ENCODE results near the gene KCNJ14. TPM values are rescaled to one million over a fixed set of nuclear protein-coding genes. Genes with fewer than 3 reads are reported as not detected.
A peak's percentile ranks its signal among the peaks of the same experiment; 100 is the strongest.
"Not testable (repeated sequence)": the region's sequence is repeated elsewhere in the genome, so short reads cannot be mapped to it uniquely, and the experiment has no call there.

The KCNJ14 gene
- polyA plus RNA-seq, 1 donor, result 1.1 TPM

- no peak for DNase-seq
Observed at GRCh38 chr19:48487948-48488347, 32.6 kb downstream of the KCNJ14 start.

- not testable (repeated sequence) for DNase-seq
Observed at GRCh38 chr19:48488478-48488877, 33.1 kb downstream of the KCNJ14 start.

- no peak for DNase-seq
Observed at GRCh38 chr19:48489608-48490216, 34.3 kb downstream of the KCNJ14 start.

GRCh38 chr19:48490981-48491792, 35.8 kb downstream of the KCNJ14 start:
- no peak for DNase-seq

- DNase-seq, result no peak
Observed at GRCh38 chr19:48491793-48492123, 36.4 kb downstream of the KCNJ14 start.

GRCh38 chr19:48492925-48493717, 37.7 kb downstream of the KCNJ14 start:
- peak; percentile 88 for DNase-seq

- no peak for DNase-seq
Observed at GRCh38 chr19:48493718-48494401, 38.5 kb downstream of the KCNJ14 start.

- no peak for DNase-seq
Observed at GRCh38 chr19:48495396-48495795, 40.0 kb downstream of the KCNJ14 start.

GRCh38 chr19:48496959-48497727, 41.8 kb downstream of the KCNJ14 start:
- DNase-seq, result no peak

GRCh38 chr19:48497728-48498594, 42.6 kb downstream of the KCNJ14 start:
- no peak for DNase-seq

- DNase-seq, result no peak
Observed at GRCh38 chr19:48498595-48499311, 43.4 kb downstream of the KCNJ14 start.

- DNase-seq, result no peak
Observed at GRCh38 chr19:48499316-48500090, 44.1 kb downstream of the KCNJ14 start.

- no peak for DNase-seq
Observed at GRCh38 chr19:48500830-48501493, 45.6 kb downstream of the KCNJ14 start.

GRCh38 chr19:48501494-48502349, 46.3 kb downstream of the KCNJ14 start:
- peak; percentile 86 for DNase-seq

GRCh38 chr19:48502350-48503018, 47.1 kb downstream of the KCNJ14 start:
- no peak for DNase-seq

GRCh38 chr19:48506138-48506733, 50.9 kb downstream of the KCNJ14 start:
- no peak for DNase-seq
